ENCODE results near the gene GPC6. TPM values are rescaled to one million over a fixed set of nuclear protein-coding genes. Genes with fewer than 3 reads are reported as not detected.

The GPC6 gene
- total RNA-seq, 1 donor from 2014 or later: 15.6 TPM

- ATAC-seq (no peak), DNase-seq (ENCODE audit: low spot score) (no peak)
Observed at GRCh38 chr13:93762708-93763426, 536.3 kb downstream of the GPC6 start.

GRCh38 chr13:93765062-93765461 lies 538.5 kb downstream of the GPC6 start:
- DNase-seq (ENCODE audit: low spot score) (no peak), ATAC-seq (no peak)

GRCh38 chr13:93765811-93766210 lies 539.2 kb downstream of the GPC6 start:
- ATAC-seq (no peak), DNase-seq (ENCODE audit: low spot score) (no peak)

GRCh38 chr13:93766719-93767118 lies 540.1 kb downstream of the GPC6 start:
- ATAC-seq (no peak), DNase-seq (ENCODE audit: low spot score) (no peak)

GRCh38 chr13:93767180-93767916 lies 540.7 kb downstream of the GPC6 start:
- ATAC-seq (peak; percentile 78), DNase-seq (ENCODE audit: low spot score) (no peak)

- DNase-seq (ENCODE audit: low spot score) (peak; percentile 55), ATAC-seq (peak; percentile 82)
Observed at GRCh38 chr13:93767917-93768409, 541.4 kb downstream of the GPC6 start.

- DNase-seq (ENCODE audit: low spot score) (no peak), ATAC-seq (no peak)
Observed at GRCh38 chr13:93769101-93769500, 542.5 kb downstream of the GPC6 start.

GRCh38 chr13:93769607-93770006 lies 543.0 kb downstream of the GPC6 start:
- ATAC-seq (no peak), DNase-seq (ENCODE audit: low spot score) (no peak)

GRCh38 chr13:93771227-93771626 lies 544.6 kb downstream of the GPC6 start:
- no peak for DNase-seq (ENCODE audit: low spot score)
- ATAC-seq: no peak

- ATAC-seq: no peak
- DNase-seq (ENCODE audit: low spot score): no peak
Observed at GRCh38 chr13:93771782-93772181, 545.2 kb downstream of the GPC6 start.

- DNase-seq (ENCODE audit: low spot score) (no peak), ATAC-seq (no peak)
Observed at GRCh38 chr13:93774506-93774905, 547.9 kb downstream of the GPC6 start.

GRCh38 chr13:93775027-93775426 lies 548.4 kb downstream of the GPC6 start:
- ATAC-seq (no peak), DNase-seq (ENCODE audit: low spot score) (no peak)

GRCh38 chr13:93775507-93776108 lies 549.0 kb downstream of the GPC6 start:
- ATAC-seq (peak; percentile 66), DNase-seq (ENCODE audit: low spot score) (no peak)

- DNase-seq (ENCODE audit: low spot score) (no peak), ATAC-seq (no peak)
Observed at GRCh38 chr13:93776936-93777335, 550.3 kb downstream of the GPC6 start.

GRCh38 chr13:93777504-93777903 lies 550.9 kb downstream of the GPC6 start:
- DNase-seq (ENCODE audit: low spot score) (no peak), ATAC-seq (no peak)

- ATAC-seq (no peak), DNase-seq (ENCODE audit: low spot score) (no peak)
Observed at GRCh38 chr13:93778548-93778947, 551.9 kb downstream of the GPC6 start.

GRCh38 chr13:93784191-93784590 lies 557.6 kb downstream of the GPC6 start:
- DNase-seq (ENCODE audit: low spot score) (no peak), ATAC-seq (no peak)

GRCh38 chr13:93786846-93787489 lies 560.4 kb downstream of the GPC6 start:
- ATAC-seq (no peak), DNase-seq (ENCODE audit: low spot score) (no peak)

GRCh38 chr13:93788456-93788855 lies 561.8 kb downstream of the GPC6 start:
- ATAC-seq (peak; percentile 33), DNase-seq (ENCODE audit: low spot score) (no peak)

- DNase-seq (ENCODE audit: low spot score) (no peak), ATAC-seq (no peak)
Observed at GRCh38 chr13:93789058-93789457, 562.5 kb downstream of the GPC6 start.

- ATAC-seq: no peak
- DNase-seq (ENCODE audit: low spot score): no peak
Observed at GRCh38 chr13:93794197-93794885, 567.7 kb downstream of the GPC6 start.
